Fibroblast of villous mesenchyme (primary cell): ENCODE data around the gene MMP25. TPM values are rescaled to one million over a fixed set of nuclear protein-coding genes. Genes with fewer than 3 reads are reported as not detected.
"Not testable (repeated sequence)": the region's sequence is repeated elsewhere in the genome, so short reads cannot be mapped to it uniquely, and the experiment has no call there.

Source experiments
- DNase-seq: peaks from one replicate; pipeline ENCODE4 v3.0.0-alpha.2; 2010; ENCODE audit warnings: low read depth
- H3K4me3 ChIP-seq: 2 replicates; pipeline ENCODE4 v1.5.1; 2011; ENCODE audit warnings: low read depth, mild to moderate bottlenecking, low read length
- total RNA-seq: library from RNA; depleted of rRNA; stranded (reverse); fragments of >200 nt; gene quantifications from 2 replicates; pipeline ENCODE4 v1.2.3, GENCODE V29; 2012
- TF ChIP-seq, protein P1 (sequence below): IDR thresholded peaks from 2 replicates; pipeline ENCODE4 v1.5.1; 2012; ENCODE audit warnings: low read depth, mild to moderate bottlenecking, low read length; ENCODE audit not compliant: insufficient read depth

Gene MMP25
- total RNA-seq, 1 donor, result under 0.01 TPM

DNA sequence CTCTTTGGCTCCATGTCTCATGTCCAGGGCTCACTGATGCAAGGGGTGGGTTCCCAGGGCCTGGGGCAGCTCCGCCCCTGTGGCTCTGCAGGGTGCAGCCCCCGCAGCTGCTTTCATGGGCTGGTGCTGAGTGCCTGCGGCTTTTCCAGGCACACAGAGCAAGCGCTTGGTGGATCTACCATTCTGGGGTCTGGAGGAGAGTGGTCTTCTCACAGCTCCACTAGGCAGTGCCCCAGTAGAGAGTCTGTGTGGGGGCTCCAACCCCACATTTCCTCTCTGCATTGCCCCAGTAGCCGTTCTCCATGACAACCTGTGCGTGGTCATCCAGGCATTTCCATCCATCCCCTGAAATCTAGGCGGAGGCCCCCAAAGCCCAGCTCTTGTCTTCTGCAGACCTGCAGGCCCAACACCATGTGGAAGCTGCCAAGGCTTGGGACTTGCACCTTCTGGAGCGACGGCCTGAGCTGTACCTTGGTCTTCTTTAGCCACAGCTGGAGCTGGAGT lies 24.3 kb downstream of the MMP25 start:
- no peak for DNase-seq
- no peak overlapping the region for H3K4me3 ChIP-seq
- TF ChIP-seq, protein P1, sequence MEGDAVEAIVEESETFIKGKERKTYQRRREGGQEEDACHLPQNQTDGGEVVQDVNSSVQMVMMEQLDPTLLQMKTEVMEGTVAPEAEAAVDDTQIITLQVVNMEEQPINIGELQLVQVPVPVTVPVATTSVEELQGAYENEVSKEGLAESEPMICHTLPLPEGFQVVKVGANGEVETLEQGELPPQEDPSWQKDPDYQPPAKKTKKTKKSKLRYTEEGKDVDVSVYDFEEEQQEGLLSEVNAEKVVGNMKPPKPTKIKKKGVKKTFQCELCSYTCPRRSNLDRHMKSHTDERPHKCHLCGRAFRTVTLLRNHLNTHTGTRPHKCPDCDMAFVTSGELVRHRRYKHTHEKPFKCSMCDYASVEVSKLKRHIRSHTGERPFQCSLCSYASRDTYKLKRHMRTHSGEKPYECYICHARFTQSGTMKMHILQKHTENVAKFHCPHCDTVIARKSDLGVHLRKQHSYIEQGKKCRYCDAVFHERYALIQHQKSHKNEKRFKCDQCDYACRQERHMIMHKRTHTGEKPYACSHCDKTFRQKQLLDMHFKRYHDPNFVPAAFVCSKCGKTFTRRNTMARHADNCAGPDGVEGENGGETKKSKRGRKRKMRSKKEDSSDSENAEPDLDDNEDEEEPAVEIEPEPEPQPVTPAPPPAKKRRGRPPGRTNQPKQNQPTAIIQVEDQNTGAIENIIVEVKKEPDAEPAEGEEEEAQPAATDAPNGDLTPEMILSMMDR, result no peak

DNA sequence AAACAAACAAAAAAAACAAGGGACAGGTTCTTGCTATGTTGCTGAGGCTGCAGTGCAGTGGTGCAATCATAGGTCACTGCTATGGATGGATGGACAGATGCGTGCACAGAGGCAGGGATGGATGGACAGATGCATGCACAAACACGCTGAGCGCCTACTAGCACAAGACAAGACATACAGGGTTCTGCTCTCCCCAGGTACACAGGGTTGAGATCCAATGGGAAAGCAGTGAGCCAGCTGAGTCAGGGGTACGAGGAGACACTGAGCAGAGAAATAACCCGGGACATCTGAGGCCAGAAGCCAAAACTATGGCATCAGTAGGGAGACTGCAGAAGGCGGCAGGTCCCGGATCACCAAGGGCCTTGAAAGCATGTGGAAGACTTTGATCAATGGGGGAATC lies 25.3 kb downstream of the MMP25 start:
- TF ChIP-seq, protein P1, result no peak
- no peak for DNase-seq
- no peak overlapping the region for H3K4me3 ChIP-seq

DNA sequence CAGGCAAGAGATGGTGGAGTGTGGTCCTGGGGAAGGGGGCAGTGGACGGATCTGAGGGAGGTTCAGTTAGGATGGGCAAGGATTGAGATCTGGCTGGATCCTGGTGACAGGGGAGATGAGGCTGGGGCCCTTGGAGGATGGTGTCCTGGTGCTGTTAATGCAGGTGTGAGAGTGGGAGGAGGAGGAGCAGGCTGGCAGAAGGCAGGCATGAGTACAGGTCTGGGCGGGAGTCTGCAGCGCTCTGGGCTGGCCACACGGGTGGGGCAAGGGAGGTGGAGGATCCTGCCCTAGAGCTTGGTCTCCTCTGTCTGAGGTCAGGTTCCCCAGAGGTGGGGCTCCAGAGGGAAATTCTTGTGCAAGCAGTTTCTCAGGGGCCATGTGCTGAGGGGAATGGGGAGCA lies 25.8 kb downstream of the MMP25 start:
- DNase-seq, H3K4me3 ChIP-seq: not testable (repeated sequence)

DNA sequence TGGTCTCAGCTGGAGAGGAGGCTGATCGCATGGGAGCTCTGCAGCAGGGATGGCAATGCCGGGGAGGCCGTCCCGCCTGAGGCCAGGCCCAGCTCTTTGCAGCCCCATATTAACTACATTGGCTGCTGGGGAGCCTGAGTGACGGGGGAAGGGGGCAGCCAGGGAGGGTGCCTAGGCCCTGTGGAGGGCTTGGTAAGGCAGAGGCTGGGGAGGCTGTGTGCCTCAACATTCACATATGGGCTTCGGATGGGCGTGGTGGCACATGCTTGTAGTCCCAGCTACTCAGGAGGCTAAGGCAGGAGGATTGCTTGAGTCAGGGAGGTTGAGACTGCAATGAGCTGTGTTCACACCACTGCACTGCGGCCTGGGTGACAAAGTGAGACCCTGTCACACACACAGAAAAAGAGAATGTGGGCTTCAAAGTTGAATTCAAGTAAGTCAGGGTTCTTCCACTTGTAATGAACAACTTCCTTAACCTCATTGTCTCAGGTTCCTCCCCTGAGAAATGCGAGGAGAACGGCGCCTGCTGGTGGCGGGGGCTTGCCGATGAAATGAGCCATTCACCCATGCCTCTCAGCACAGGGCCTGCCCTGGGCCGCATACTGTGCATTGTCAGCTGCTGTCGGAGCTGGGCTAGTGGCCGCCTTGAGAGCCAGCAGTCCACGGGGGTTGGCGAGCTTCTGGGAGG lies 26.4 kb downstream of the MMP25 start:
- H3K4me3 ChIP-seq, DNase-seq: not testable (repeated sequence)

DNA sequence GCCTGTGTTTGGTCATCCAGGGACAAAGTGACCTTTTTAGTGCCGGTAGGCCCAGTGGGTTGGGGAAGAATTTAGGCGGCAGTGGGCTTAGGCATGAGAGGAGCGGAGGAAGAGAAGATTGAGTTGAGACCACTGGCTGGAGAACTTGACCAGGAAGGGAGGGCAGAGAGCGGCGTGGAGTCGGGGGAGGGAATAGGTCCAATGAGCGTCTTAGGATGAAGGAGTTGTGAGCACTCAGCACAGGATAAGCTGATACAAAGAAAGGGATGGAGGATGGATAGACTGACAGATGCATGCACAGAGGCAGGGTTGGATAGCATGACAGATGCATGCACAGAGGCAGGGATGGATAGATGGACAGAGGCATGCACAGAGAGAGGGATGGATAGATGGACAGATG lies 27.1 kb downstream of the MMP25 start:
- no peak overlapping the region for H3K4me3 ChIP-seq
- no peak for DNase-seq
- TF ChIP-seq, protein P1, result no peak

DNA sequence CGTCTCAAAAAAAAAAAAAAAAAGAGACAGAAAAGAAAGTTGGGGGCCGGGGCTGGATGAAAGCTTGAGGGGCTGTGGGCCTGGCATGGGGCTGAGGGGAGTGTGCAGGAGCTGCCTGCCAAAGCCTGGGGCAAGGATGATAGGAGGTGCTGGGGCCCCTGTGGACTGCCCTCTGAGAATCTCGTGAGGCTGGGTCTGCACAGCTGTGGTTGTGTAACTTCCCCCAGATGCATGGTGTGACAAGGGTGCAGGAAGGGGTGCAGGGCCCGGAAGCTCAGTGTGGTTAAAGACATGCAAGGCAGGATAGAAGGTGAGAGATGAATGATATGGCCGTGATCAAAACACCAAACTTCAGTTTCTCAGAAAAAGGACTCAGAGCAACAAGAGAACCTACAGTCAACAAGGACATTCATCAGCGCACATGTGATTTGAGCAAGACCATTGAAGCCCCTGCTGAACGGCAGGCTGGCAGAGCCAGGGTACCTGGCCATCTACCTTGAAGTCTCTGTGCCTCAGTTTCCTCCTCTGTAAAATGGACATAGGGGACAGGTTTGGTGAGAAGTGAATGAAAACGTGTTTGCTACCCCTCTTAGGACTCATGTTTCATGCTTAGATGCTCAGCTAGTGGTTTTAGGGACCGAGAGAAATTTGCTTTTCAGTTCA lies 28.6 kb downstream of the MMP25 start:
- TF ChIP-seq, protein P1, result no peak
- H3K4me3 ChIP-seq, result no peak overlapping the region
- no peak for DNase-seq

DNA sequence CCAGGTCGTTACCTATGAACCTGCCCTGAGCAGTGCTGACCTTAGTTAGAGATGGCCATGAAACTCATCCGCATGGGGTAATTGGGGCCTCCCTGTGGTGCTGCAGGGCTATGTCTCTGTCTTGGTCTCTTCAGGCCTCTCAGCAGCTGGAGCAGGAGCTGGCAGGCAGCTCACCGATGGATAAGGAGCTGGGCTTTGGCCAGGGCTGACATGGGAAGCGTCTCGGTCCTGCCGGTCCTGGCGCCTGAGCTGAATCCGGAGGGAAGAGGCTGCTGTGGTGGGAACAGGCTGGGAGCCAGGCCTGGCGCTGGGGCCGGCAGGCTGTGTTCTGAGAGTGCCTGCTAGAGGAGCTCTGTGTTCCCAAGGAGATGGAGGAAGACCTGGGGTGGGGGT lies 29.2 kb downstream of the MMP25 start:
- TF ChIP-seq, protein P1, result no peak
- no peak overlapping the region for H3K4me3 ChIP-seq
- DNase-seq, result no peak

DNA sequence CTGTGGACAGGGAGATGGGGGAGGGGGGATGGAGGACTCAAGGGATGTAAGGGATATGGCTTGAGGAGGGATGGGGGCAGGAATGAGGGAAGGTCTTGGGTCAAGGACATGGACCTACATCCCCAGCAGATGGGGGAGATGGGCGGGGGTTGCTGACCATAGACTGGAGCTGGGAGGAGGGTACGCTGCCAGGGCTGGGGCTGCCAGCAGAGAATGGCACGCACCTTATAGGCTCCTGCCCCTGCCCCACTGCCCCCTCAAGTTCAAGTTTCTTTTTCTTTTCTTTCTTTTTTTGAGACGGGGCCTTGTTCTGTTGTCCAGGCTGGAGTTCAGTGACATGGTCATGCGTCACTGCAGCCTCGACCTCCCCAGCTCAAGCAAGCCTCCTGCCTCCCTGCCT lies 29.6 kb downstream of the MMP25 start:
- not testable (repeated sequence) for H3K4me3 ChIP-seq, DNase-seq
